ENCODE data around the gene TIAM2. TPM values are rescaled to one million over a fixed set of nuclear protein-coding genes. Genes with fewer than 3 reads are reported as not detected.

TIAM2 gene
- total and polyA plus RNA-seq, 10 of the 15 experiments (the other 5 are each of a cell fraction or from before 2014, with no cell fraction given) = 1.1 to 10.5 (median 2.3) TPM

DNA sequence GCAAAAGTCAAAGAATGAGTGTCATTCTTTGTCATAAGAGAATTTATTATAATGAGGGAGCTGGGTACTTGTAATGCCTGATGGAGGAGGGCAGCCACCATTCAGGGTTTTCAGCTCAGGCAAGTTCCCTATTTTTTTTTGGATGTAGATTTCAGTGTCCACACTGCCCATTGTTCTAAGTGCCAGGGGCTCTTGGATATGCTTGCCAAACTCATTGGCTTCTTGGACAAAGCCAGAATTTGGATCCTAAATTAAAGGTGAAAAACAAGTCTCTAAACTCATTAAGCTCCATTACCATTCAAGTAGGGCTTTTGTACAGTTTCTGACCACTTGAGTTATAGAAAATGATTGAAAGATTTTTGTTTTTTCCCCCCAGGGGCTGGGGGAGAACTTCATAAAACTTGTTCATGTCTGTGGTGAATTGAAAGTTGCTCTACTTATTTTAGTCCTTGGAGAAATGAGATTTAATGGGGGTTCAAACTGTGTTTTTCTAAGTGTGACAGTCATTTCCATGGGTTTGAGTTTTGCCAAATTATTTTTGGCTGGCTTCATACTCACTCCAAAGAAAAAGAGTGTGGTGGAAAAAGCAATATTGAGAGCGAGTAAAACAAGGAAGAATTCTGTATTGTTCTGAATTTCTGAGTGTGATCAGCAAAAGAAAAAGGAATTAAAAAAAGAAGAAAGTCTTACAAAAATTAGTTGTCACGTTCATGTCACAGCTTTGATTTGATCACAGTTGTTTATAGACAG lies 46.0 kb downstream of the TIAM2 start:
- 42% methylated on average over 2 of the region's 2 CpGs for whole genome bisulfite sequencing (ENCODE audit: insufficient coverage, insufficient replicate concordance, low lambda C conversion rate, missing lambda C conversion rate)
- POLR2A ChIA-PET = no interaction called here
- intact Hi-C loops (cut with micrococcal nuclease; ENCODE audit: unreplicated experiment) (no loop called here), in situ Hi-C loops (cut with MboI) (no loop called here)
- Histone ChIP-seq H2AFZ (ENCODE audit: control insufficient read depth, low read depth, low read length) (no peak overlapping the region), H3K36me3 (ENCODE audit: control insufficient read depth in 2 of 2, insufficient read depth in 2 of 2, low read length in 1 of 2) (no peaks in the 10 kb centered on the region), H3K4me1 (ENCODE audit: control insufficient read depth, insufficient read depth, low read length) (no peaks in the 10 kb centered on the region), H3K9ac (ENCODE audit: control insufficient read depth, insufficient read depth, low read length) (no peak overlapping the region), H3K27me3 (replicated peaks in 1 of 2; ENCODE audit: control insufficient read depth in 2 of 2, insufficient read depth in 2 of 2, low read length in 1 of 2) (no peaks in the 10 kb centered on the region; a peak in 1 of 4 replicates), H4K20me1 (ENCODE audit: control insufficient read depth, insufficient read depth) (no peaks in the 10 kb centered on the region), H3K9me3 (replicated peaks; ENCODE audit: control insufficient read depth, insufficient read depth, low read length) (no peaks in the 10 kb centered on the region), H3K27ac (ENCODE audit: control insufficient read depth, insufficient read depth) (no peak overlapping the region), H3K79me2 (ENCODE audit: control insufficient read depth, insufficient read depth, low read length) (no peaks in the 10 kb centered on the region), H3K4me3 (no peak overlapping the region), H3K4me2 (ENCODE audit: control insufficient read depth, insufficient read depth) (no peak overlapping the region)
- RAD21 ChIA-PET (ENCODE audit: unreplicated experiment) = no interaction called here
- TF ChIP-seq, protein P1, sequence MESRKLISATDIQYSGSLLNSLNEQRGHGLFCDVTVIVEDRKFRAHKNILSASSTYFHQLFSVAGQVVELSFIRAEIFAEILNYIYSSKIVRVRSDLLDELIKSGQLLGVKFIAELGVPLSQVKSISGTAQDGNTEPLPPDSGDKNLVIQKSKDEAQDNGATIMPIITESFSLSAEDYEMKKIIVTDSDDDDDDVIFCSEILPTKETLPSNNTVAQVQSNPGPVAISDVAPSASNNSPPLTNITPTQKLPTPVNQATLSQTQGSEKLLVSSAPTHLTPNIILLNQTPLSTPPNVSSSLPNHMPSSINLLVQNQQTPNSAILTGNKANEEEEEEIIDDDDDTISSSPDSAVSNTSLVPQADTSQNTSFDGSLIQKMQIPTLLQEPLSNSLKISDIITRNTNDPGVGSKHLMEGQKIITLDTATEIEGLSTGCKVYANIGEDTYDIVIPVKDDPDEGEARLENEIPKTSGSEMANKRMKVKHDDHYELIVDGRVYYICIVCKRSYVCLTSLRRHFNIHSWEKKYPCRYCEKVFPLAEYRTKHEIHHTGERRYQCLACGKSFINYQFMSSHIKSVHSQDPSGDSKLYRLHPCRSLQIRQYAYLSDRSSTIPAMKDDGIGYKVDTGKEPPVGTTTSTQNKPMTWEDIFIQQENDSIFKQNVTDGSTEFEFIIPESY (IDR thresholded peaks at IDR 0.05) = no peak
- TF ChIP-seq ZNF217 (IDR thresholded peaks at IDR 0.05) (no peak), MYB (IDR thresholded peaks at IDR 0.05; ENCODE audit: borderline replicate concordance, low read depth, low read length) (no peak), LARP7 (IDR thresholded peaks at IDR 0.05) (no peak), MEF2B (IDR thresholded peaks at IDR 0.05; ENCODE audit: partially characterized antibody, poor library complexity, severe bottlenecking) (no peak), YY1 (IDR thresholded peaks at IDR 0.05; ENCODE audit: low read depth, low read length) (no peak), SUPT20H (IDR thresholded peaks at IDR 0.05; ENCODE audit: borderline replicate concordance, control insufficient read depth, low read depth, low read length) (no peak), CEBPB (IDR thresholded peaks at IDR 0.05; ENCODE audit: borderline replicate concordance in 1 of 2, low read depth in 2 of 2, low read length in 2 of 2) (no peak)
- TF ChIP-seq, protein P2, sequence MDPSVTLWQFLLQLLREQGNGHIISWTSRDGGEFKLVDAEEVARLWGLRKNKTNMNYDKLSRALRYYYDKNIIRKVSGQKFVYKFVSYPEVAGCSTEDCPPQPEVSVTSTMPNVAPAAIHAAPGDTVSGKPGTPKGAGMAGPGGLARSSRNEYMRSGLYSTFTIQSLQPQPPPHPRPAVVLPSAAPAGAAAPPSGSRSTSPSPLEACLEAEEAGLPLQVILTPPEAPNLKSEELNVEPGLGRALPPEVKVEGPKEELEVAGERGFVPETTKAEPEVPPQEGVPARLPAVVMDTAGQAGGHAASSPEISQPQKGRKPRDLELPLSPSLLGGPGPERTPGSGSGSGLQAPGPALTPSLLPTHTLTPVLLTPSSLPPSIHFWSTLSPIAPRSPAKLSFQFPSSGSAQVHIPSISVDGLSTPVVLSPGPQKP (IDR thresholded peaks at IDR 0.05; ENCODE audit: low read depth, low read length) = no peak
- TF ChIP-seq, protein P3, sequence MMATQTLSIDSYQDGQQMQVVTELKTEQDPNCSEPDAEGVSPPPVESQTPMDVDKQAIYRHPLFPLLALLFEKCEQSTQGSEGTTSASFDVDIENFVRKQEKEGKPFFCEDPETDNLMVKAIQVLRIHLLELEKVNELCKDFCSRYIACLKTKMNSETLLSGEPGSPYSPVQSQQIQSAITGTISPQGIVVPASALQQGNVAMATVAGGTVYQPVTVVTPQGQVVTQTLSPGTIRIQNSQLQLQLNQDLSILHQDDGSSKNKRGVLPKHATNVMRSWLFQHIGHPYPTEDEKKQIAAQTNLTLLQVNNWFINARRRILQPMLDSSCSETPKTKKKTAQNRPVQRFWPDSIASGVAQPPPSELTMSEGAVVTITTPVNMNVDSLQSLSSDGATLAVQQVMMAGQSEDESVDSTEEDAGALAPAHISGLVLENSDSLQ (IDR thresholded peaks at IDR 0.05) = no peak
- no peak for DNase-seq (ENCODE audit: low read depth, low spot score)
- no peak for FAIRE-seq
- SMC1A ChIA-PET (ENCODE audit: uncharacterized antibody, unreplicated experiment) = interaction anchor here (1.5 kb wide), 1 partner anchor 22 kb away, joined by 3 read pairs; no protein-coding TSS in a partner anchor
- CTCF ChIA-PET = interaction anchor here (0.5 to 1.0 kb wide), 2 partner anchors 12 to 33 kb away, joined by 3 read pairs; no protein-coding TSS in a partner anchor
- BruUV-seq (replicated peaks) = no TSS peak
- no peak for ATAC-seq

Data from GM12878 (cell line).